ENCODE results near the gene PIGV. TPM values are rescaled to one million over a fixed set of nuclear protein-coding genes. Genes with fewer than 3 reads are reported as not detected.

Gene PIGV
- total and polyA plus RNA-seq, 2 of the 4 experiments (the other 2 are of a cell fraction): 7.2 to 10.6 TPM

GRCh38 chr1:26744075-26744959 lies 43.4 kb upstream of the PIGV start:
- peak overlapping the region; percentile 17 to 90 for H4K8ac ChIP-seq (ENCODE audit: low read depth in 2 of 2, low read length in 2 of 2)
- peak overlapping the region; percentile 89 for H2AK9ac ChIP-seq (replicated peaks; ENCODE audit: low read depth, low read length, poor library complexity)
- H3K4me2 ChIP-seq (ENCODE audit: low read depth, low read length): peak overlapping the region; percentile 55; the same call in 1 of the 2 replicates
- H2BK5ac ChIP-seq (ENCODE audit: low read depth, low read length, poor library complexity, severe bottlenecking): peak overlapping the region; percentile 99
- in situ Hi-C loops (cut with MboI; ENCODE audit: low sequenced_read_pairs): no loop called here
- peak overlapping the region; percentile 62 for H2AFZ ChIP-seq (replicated peaks; ENCODE audit: low read length, poor library complexity)
- intact Hi-C loops (cut with micrococcal nuclease): no loop called here
- H2BK15ac ChIP-seq (ENCODE audit: low read depth, low read length): peak overlapping the region; percentile 70; the same call in 1 of the 3 replicates
- ChIA-PET CTCF (interaction anchor here (1.4 kb wide), 1 partner anchor 46 kb away, joined by 3 read pairs; no protein-coding TSS in a partner anchor), POLR2A (ENCODE audit: unreplicated experiment) (no interaction called here)
- H3K23ac ChIP-seq (ENCODE audit: low read depth, low read length): peak overlapping the region; percentile 91
- ATAC-seq (ENCODE audit: low read depth) (peak; percentile 94), DNase-seq (peak; percentile 94)
- H3K27me3 ChIP-seq (ENCODE audit: control insufficient read depth, insufficient read depth, low read length): no peaks in the 10 kb centered on the region
- peak overlapping the region; percentile 88 for H4K91ac ChIP-seq (ENCODE audit: insufficient read depth, low read depth, low read length)
- H3K27ac ChIP-seq (ENCODE audit: insufficient read depth, low read length): peak overlapping the region; percentile 30
- H3K18ac ChIP-seq (ENCODE audit: low read depth, low read length): peak overlapping the region; percentile 62; the same call in 1 of the 2 replicates
- peak overlapping the region; percentile 72 for H3K56ac ChIP-seq (ENCODE audit: extremely low read depth, insufficient read depth, low read length)
- peak overlapping the region; percentile 1; the same call in 1 of the 2 replicates for H3K9ac ChIP-seq (ENCODE audit: low read depth, low read length)
- peak overlapping the region; percentile 93 for H3K4ac ChIP-seq (ENCODE audit: low read depth, low read length)
- peaks cover 53 to 90% of the 10 kb centered on the region in 2 experiments for H3K79me1 ChIP-seq (ENCODE audit: low read depth in 1 of 2, low read length in 2 of 2)
- H3K36me3 ChIP-seq (ENCODE audit: control insufficient read depth, insufficient read depth, low read length): peaks cover 28% of the 10 kb centered on the region
- H2AK5ac ChIP-seq (ENCODE audit: low read depth, low read length): peak overlapping the region; percentile 83; the same call in 1 of the 2 replicates
- H4K5ac ChIP-seq (ENCODE audit: low read depth, low read length): peak overlapping the region; percentile 63; the same call in 1 of the 2 replicates
- WGBS, 2 experiments (ENCODE audit: extremely low coverage in 2 of 2, insufficient read length in 1 of 2): 0% methylated on average over 3 of the region's 8 CpGs; no CpG with 5 or more reads in 1 of the 2 experiments
- H2BK120ac ChIP-seq (ENCODE audit: low read depth, low read length): peak overlapping the region; percentile 88
- no TSS peak for BruUV-seq (replicated peaks)
- H3K9me1 ChIP-seq (ENCODE audit: insufficient read depth, low read length): peaks cover 14% of the 10 kb centered on the region
- H3K4me3 ChIP-seq (ENCODE audit: insufficient read depth, low read depth, low read length): no peak overlapping the region
- H3K4me1 ChIP-seq (ENCODE audit: control insufficient read depth, insufficient read depth, low read length): peaks cover 12% of the 10 kb centered on the region
- no peaks in the 10 kb centered on the region for H3K9me3 ChIP-seq (ENCODE audit: control insufficient read depth, insufficient read depth, low read length)
- peak overlapping the region; percentile 70 for H2BK20ac ChIP-seq (ENCODE audit: low read depth, low read length)
- dilution Hi-C loops (cut with HindIII; ENCODE audit: low sequenced_read_pairs, unreplicated experiment): no loop called here
- peak overlapping the region; percentile 96 for H3K14ac ChIP-seq (replicated peaks; ENCODE audit: low read depth, low read length)
- peaks cover 27% of the 10 kb centered on the region for H4K20me1 ChIP-seq (ENCODE audit: insufficient read depth, low read length)
- TF ChIP-seq, protein P1, sequence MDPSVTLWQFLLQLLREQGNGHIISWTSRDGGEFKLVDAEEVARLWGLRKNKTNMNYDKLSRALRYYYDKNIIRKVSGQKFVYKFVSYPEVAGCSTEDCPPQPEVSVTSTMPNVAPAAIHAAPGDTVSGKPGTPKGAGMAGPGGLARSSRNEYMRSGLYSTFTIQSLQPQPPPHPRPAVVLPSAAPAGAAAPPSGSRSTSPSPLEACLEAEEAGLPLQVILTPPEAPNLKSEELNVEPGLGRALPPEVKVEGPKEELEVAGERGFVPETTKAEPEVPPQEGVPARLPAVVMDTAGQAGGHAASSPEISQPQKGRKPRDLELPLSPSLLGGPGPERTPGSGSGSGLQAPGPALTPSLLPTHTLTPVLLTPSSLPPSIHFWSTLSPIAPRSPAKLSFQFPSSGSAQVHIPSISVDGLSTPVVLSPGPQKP (IDR thresholded peaks at IDR 0.05; ENCODE audit: borderline replicate concordance, low read depth, low read length): no peak
- no peak for TF ChIP-seq NFE2L2 (IDR thresholded peaks at IDR 0.05; ENCODE audit: low read depth, low read length)
- TF ChIP-seq SMC3 (IDR thresholded peaks at IDR 0.05; ENCODE audit: low read depth, low read length): peak; percentile 3; the same call in 1 of the 2 replicates
- no peak for TF ChIP-seq RFX5 (IDR thresholded peaks at IDR 0.05; ENCODE audit: low read depth, low read length)
- TF ChIP-seq, protein P2, sequence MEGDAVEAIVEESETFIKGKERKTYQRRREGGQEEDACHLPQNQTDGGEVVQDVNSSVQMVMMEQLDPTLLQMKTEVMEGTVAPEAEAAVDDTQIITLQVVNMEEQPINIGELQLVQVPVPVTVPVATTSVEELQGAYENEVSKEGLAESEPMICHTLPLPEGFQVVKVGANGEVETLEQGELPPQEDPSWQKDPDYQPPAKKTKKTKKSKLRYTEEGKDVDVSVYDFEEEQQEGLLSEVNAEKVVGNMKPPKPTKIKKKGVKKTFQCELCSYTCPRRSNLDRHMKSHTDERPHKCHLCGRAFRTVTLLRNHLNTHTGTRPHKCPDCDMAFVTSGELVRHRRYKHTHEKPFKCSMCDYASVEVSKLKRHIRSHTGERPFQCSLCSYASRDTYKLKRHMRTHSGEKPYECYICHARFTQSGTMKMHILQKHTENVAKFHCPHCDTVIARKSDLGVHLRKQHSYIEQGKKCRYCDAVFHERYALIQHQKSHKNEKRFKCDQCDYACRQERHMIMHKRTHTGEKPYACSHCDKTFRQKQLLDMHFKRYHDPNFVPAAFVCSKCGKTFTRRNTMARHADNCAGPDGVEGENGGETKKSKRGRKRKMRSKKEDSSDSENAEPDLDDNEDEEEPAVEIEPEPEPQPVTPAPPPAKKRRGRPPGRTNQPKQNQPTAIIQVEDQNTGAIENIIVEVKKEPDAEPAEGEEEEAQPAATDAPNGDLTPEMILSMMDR (conservative IDR thresholded peaks at IDR 0.05; ENCODE audit: low read depth, low read length): no peak
- peak; percentile 39; the same call in 1 of the 2 replicates for TF ChIP-seq FOS (IDR thresholded peaks at IDR 0.05; ENCODE audit: low read depth, low read length)
- TF ChIP-seq BHLHE40 (IDR thresholded peaks at IDR 0.05; ENCODE audit: low read depth, low read length): no peak
- TF ChIP-seq RCOR1 (IDR thresholded peaks at IDR 0.05; ENCODE audit: insufficient replicate concordance, low read length): no peak
- no peak for TF ChIP-seq CHD1 (IDR thresholded peaks at IDR 0.05; ENCODE audit: low read depth, low read length)
- TF ChIP-seq MAZ (IDR thresholded peaks at IDR 0.05; ENCODE audit: borderline replicate concordance, low read depth, low read length): 0 out of 2 replicates have a peak, but pooled peaks have one; percentile 14
- TF ChIP-seq MXI1 (IDR thresholded peaks at IDR 0.05; ENCODE audit: borderline replicate concordance, low read depth, low read length): no peak
- TF ChIP-seq MAFK (IDR thresholded peaks at IDR 0.05; ENCODE audit: low read depth, low read length): peak; percentile 73
- TF ChIP-seq CEBPB (IDR thresholded peaks at IDR 0.05; ENCODE audit: low read depth, low read length): peak; percentile 20; the same call in 1 of the 2 replicates
- TF ChIP-seq POLR2A (IDR thresholded peaks at IDR 0.05; ENCODE audit: low read depth, low read length): no peak
